Activated CD8-positive, alpha-beta memory T cell treated with anti-CD3 and anti-CD28 coated beads, Interleukin-2, amount 50 U/mL, for 1 hour (primary cell): ENCODE data around the gene C2.
"Not testable (repeated sequence)": the region's sequence is repeated elsewhere in the genome, so short reads cannot be mapped to it uniquely, and the experiment has no call there.

Source experiments
- DNase-seq: peaks from one replicate; pipeline ENCODE4 v3.0.0-alpha.2; 2020; ENCODE audit errors: extremely low read depth

The C2 gene

GRCh38 chr6:31927863-31928671 is 550 bp downstream of the C2 start:
- no peak for DNase-seq

- DNase-seq: no peak
These were observed 1.1 kb downstream of the C2 start for GRCh38 chr6:31928672-31928939.

GRCh38 chr6:31930962-31931361 is 3.4 kb downstream of the C2 start:
- DNase-seq: no peak

DNA sequence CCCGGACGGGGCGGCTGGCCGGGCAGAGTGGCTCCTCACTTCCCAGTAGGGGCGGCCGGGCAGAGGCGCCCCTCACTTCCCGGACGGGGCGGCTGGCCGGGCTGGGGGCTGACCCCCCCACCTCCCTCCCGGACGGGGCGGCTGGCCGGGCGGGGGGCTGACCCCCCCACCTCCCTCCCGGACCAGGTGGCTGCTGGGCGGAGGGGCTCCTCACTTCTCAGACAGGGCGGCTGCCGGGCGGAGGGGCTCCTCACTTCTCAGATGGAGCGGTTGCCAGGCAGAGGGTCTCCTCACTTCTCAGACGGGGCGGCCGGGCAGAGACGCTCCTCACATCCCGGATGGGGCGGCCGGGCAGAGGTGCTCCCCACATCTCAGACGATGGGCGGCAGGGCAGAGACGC is 4.6 kb downstream of the C2 start:
- not testable (repeated sequence) for DNase-seq

GRCh38 chr6:31933537-31933936 is 6.0 kb downstream of the C2 start:
- no peak for DNase-seq

DNA sequence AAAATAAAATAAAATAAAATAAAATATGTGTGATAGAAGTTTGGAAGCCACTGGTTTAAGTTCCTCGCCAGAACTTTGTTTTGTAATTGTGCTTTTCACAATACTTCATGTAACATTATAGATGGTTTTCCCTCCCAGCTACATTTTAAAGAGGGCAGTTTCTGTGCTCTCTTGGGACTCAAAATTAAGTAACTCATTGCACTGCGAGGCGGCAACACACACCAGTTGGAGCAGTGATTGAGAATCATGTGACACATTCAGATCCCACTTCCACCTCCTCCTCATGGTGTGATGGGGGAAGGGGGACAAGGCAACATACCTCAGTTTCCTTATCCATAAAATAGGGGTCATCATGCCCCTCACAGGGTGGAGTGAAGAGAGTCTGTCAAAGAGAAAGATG is 7.5 kb downstream of the C2 start:
- DNase-seq: no peak

DNA sequence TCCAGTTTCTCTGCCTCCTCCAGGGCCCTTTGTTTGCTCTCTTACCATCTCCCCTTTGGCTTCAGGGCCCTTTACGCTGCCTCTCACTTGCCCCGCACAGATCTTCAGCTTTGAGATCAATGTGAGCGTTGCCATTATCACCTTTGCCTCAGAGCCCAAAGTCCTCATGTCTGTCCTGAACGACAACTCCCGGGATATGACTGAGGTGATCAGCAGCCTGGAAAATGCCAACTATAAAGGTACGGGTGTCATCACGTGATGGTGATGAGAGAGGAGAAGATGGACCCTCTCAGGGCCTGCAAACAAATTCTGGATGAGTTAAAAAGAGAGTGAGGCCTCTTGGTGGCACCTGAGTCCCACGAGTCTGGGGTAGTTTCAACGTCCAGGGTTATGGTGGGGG is 8.3 kb downstream of the C2 start:
- DNase-seq: no peak

GRCh38 chr6:31940256-31940664 is 12.7 kb downstream of the C2 start:
- no peak for DNase-seq

GRCh38 chr6:31943742-31944141 is 16.2 kb downstream of the C2 start:
- no peak for DNase-seq

DNA sequence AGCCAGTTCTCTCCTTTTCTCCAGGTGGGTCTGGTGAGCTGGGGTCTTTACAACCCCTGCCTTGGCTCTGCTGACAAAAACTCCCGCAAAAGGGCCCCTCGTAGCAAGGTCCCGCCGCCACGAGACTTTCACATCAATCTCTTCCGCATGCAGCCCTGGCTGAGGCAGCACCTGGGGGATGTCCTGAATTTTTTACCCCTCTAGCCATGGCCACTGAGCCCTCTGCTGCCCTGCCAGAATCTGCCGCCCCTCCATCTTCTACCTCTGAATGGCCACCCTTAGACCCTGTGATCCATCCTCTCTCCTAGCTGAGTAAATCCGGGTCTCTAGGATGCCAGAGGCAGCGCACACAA is 17.6 kb downstream of the C2 start:
- no peak for DNase-seq

GRCh38 chr6:31945507-31946369 is 18.2 kb downstream of the C2 start, which contains the start of gene CFB:
Gene CFB, plus strand, starts transcription at chr6:31946095. Its CDS starts 127 bp downstream, at chr6:31946222.
- DNase-seq: no peak

DNA sequence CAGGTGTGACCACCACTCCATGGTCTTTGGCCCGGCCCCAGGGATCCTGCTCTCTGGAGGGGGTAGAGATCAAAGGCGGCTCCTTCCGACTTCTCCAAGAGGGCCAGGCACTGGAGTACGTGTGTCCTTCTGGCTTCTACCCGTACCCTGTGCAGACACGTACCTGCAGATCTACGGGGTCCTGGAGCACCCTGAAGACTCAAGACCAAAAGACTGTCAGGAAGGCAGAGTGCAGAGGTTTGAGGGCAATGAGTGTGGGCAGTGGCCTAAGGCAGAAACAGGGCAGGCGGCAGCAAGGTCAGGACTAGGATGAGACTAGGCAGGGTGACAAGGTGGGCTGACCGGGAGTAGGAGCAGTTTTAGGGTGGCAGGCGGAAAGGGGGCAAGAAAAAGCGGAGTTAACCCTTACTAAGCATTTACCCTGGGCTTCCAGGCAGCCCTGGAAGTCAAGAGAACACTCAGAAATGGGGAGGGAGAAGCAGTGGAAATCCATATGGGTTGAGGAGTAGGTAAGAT is 18.9 kb downstream of the C2 start:
- no peak for DNase-seq

GRCh38 chr6:31947070-31947675 is 19.7 kb downstream of the C2 start:
- DNase-seq: no peak

GRCh38 chr6:31947864-31948263 is 20.3 kb downstream of the C2 start:
- DNase-seq: no peak

GRCh38 chr6:31948306-31948705 is 20.8 kb downstream of the C2 start:
- no peak for DNase-seq

- DNase-seq: no peak
These were observed 21.4 kb downstream of the C2 start for GRCh38 chr6:31948753-31949413.

DNA sequence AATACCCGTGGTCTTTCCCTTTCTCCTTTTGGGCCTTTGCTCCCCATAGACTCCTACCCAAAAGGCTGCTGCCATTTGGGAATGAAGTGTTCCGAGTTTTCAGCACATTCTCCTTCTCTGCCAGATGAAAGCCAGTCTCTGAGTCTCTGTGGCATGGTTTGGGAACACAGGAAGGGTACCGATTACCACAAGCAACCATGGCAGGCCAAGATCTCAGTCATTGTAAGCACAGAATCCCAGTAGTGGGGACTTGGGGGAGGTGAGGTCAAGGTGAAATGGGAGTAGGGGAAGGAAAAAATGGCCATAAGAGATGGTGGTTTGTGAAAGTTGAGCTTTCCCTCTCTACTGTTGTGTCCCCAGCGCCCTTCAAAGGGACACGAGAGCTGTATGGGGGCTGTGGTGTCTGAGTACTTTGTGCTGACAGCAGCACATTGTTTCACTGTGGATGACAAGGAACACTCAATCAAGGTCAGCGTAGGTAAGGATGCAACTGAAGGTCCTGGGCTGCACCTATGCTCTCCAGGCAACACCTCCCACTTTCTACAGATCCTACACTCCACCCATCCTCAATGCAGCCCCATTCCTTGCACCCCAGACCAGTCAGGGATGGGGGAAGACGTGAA is 22.5 kb downstream of the C2 start:
- no peak for DNase-seq

- no peak for DNase-seq
These were observed 24.8 kb downstream of the C2 start for GRCh38 chr6:31952140-31952805.

- DNase-seq: no peak
These were observed 25.4 kb downstream of the C2 start for GRCh38 chr6:31952890-31953289.

DNA sequence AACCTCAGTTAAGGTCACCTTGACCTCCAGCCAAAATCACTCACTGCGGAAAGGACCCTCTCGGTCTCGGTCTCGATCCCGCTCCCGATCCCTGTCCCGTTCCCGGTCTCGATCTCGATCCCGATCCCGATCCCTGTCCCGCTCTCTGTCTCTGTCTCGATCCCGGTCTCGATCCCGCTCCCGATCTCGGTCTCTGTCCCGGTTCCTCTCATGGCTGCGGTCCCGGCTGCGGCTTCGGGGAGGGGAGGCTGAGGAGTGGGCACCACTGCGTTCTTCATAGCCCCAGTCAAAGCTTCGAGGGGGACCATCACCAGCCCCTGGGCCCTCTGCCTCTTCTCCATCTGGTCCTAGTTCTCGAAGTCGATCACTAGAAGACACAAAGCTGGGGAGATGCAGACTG is 27.0 kb downstream of the C2 start:
- no peak for DNase-seq

DNA sequence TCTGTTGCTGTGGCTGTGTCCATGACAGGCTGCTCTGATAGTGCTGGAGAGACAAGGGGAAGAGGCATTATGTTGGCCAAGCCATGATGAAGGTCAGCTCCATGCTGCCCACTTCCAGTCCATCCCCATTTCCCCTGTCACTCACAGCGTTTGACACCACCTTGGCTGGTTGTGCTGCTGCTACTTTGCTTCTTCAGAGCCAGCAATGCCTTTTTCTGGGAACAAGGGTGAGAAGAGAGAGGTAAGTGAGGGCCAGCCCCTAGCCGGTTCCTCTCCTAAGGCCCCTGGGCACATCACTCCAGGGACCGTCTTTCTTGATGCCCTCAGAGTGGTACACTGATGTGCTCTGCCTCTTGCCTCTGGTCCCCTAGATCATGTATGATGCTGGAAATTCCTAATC is 29.3 kb downstream of the C2 start:
- no peak for DNase-seq
